CD4-positive, alpha-beta memory T cell (primary cell): ENCODE results near the gene ALK. TPM values are rescaled to one million over a fixed set of nuclear protein-coding genes. Genes with fewer than 3 reads are reported as not detected.

ENCODE experiments used
- CTCF ChIA-PET: fragments of 350-600 bp; sonication (Branson Sonifier 250); formaldehyde crosslinking; loops from one replicate; lab custom pipeline; 2021; ENCODE audit warnings: inconsistent platforms; ENCODE audit not compliant: partially characterized antibody; lab: Charles Lee
- POLR2A ChIA-PET: fragments of 350-600 bp; sonication (Branson Sonifier 250); formaldehyde crosslinking; loops from one replicate; lab custom pipeline; 2021; ENCODE audit not compliant: partially characterized antibody; lab: Charles Lee
- DNase-seq, 5 donors: peaks; one replicate each; pipeline versions ENCODE4 v3.0.0 to v3.0.0-alpha.2; 2020 to 2022; ENCODE audit warnings: mixed read lengths in 1 of 5
- H3K27ac ChIP-seq: one replicate; pipeline ENCODE4 v1.7.0; 2013; ENCODE audit warnings: low read depth, low read length
- H3K27me3 ChIP-seq: 2 replicates; pipeline ENCODE4 v1.7.0; 2013; ENCODE audit warnings: mild to moderate bottlenecking, low read length, moderate library complexity; ENCODE audit not compliant: insufficient read depth
- H3K36me3 ChIP-seq: 2 replicates; pipeline ENCODE4 v1.7.0; 2013; ENCODE audit warnings: mild to moderate bottlenecking, low read length, moderate library complexity; ENCODE audit not compliant: insufficient read depth
- H3K4me1 ChIP-seq: 2 replicates; pipeline ENCODE4 v1.7.0; 2013; ENCODE audit warnings: mild to moderate bottlenecking, low read length, moderate library complexity; ENCODE audit not compliant: insufficient read depth
- H3K4me3 ChIP-seq, 2 donors: one replicate each; pipeline ENCODE4 v1.7.0; 2013; ENCODE audit warnings: low read length in 2 of 2, mild to moderate bottlenecking in 1 of 2
- H3K9me3 ChIP-seq, 2 donors: one replicate each; pipeline ENCODE4 v1.7.0; 2013; ENCODE audit warnings: low read length in 2 of 2, control low read depth in 1 of 2; ENCODE audit not compliant: control insufficient read depth in 1 of 2
- H3K27ac Mint-ChIP-seq, 7 donors: one replicate each; pipeline ENCODE4 v1.8.0; 2020 to 2021; ENCODE audit warnings: mixed read lengths in 7 of 7, mild to moderate bottlenecking in 6 of 7, inconsistent platforms in 3 of 7, moderate library complexity in 3 of 7
- H3K27me3 Mint-ChIP-seq, 2 donors: one replicate each; pipeline ENCODE4 v1.8.0; 2020 to 2021; ENCODE audit warnings: mixed read lengths in 2 of 2
- H3K36me3 Mint-ChIP-seq, 2 donors: one replicate each; pipeline ENCODE4 v1.8.0; 2020 to 2021; ENCODE audit warnings: mixed read lengths in 2 of 2, inconsistent platforms in 1 of 2, mild to moderate bottlenecking in 1 of 2
- H3K4me1 Mint-ChIP-seq, 4 donors: one replicate each; pipeline ENCODE4 v1.8.0; 2020 to 2021; ENCODE audit warnings: mixed read lengths in 4 of 4, mild to moderate bottlenecking in 1 of 4
- H3K4me3 Mint-ChIP-seq, 8 donors: one replicate each; pipeline ENCODE4 v1.8.0; 2020 to 2021; ENCODE audit warnings: mixed read lengths in 8 of 8, mild to moderate bottlenecking in 7 of 8, moderate library complexity in 6 of 8, inconsistent platforms in 3 of 8
- H3K9me3 Mint-ChIP-seq, 8 donors: one replicate each; pipeline ENCODE4 v1.8.0; 2020 to 2021; ENCODE audit warnings: mixed read lengths in 8 of 8, mild to moderate bottlenecking in 5 of 8, inconsistent platforms in 3 of 8, moderate library complexity in 1 of 8
- intact Hi-C: fragments of 100-400 bp; cut with micrococcal nuclease; formaldehyde crosslinking; loops from one replicate; pipeline ENCODE4 v1.15.1; 2023
- polyA plus RNA-seq, 2 donors: library from polyadenylated mRNA; unstranded; fragments of 300-500 nt; fragmentation: Illumina TruSeq; gene quantifications; one replicate each; pipeline ENCODE4 v1.2.3, GENCODE V29; 2021
- total RNA-seq, 2 experiments: library from RNA; stranded (reverse); gene quantifications; one replicate each; pipeline ENCODE4 v1.2.3, GENCODE V29; 2021

ALK gene
- total and polyA plus RNA-seq, 4 experiments from 2014 or later: 0.07 TPM; not detected in 3

DNA sequence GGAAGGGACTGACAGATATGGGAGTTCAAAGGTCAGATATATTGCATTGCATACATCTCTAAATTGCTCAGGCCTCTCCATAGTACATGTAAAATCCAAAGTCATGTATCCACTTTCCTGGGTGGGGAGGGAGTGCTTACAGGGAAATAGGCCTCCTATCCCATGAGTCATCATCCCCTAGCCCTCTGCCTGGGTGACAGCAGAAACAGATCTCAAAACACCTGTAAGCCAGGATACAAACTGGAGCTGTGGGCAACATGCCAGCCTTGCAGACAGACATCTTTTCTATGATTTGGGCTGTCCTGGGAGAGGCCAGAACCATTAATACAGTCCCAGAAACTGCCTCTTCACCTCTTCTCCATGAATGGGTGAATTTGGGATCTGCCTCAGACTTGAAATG lies 4.8 kb downstream of the ALK start:
- Mint-ChIP-seq H3K27me3 (peaks cover 34 to 40% of the 10 kb centered on the region in 2 donors), H3K9me3 (peaks cover 3 to 10% (median 7%) of the 10 kb centered on the region in 8 donors), H3K36me3 (no peaks in the 10 kb centered on the region), H3K4me3 (no peak overlapping the region), H3K27ac (no peak overlapping the region), H3K4me1 (peaks cover 0 to 14% (median 10%) of the 10 kb centered on the region in 4 donors)
- POLR2A ChIA-PET: no interaction called here
- intact Hi-C loops: no loop called here
- Histone ChIP-seq H3K4me1 (peaks cover 15% of the 10 kb centered on the region), H3K9me3 (no peaks in the 10 kb centered on the region), H3K4me3 (no peak overlapping the region), H3K27me3 (peaks cover 13% of the 10 kb centered on the region), H3K36me3 (no peaks in the 10 kb centered on the region), H3K27ac (no peak overlapping the region)
- CTCF ChIA-PET: interaction anchor here (1.1 kb wide), 1 partner anchor 15 kb away, joined by 4 read pairs; no protein-coding TSS in a partner anchor
- no peak for DNase-seq

DNA sequence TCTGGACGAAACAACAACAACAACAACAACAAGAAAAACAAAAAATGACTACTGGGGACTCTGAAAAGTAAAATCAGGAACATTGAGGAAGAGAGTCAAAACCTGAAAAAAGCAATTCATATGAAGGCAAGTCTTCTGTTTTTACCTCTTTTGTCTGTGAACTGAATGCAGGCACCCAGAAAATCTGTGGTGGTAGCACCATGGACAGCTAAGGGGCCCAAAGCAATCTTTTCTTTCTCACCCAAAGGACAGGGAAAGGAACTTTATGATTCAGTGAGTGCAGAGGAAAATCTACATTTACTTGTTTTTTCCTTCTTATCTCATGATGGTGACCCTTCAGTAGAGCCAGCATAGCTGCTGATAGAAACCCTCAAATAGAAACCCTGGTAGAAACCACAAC lies 10.4 kb downstream of the ALK start:
- Histone ChIP-seq H3K27ac (no peak overlapping the region), H3K9me3 (no peaks in the 10 kb centered on the region), H3K36me3 (no peaks in the 10 kb centered on the region), H3K4me3 (no peak overlapping the region), H3K27me3 (no peaks in the 10 kb centered on the region), H3K4me1 (no peaks in the 10 kb centered on the region)
- Mint-ChIP-seq H3K36me3 (no peaks in the 10 kb centered on the region), H3K4me3 (no peak overlapping the region), H3K4me1 (no peaks in the 10 kb centered on the region), H3K27me3 (peaks cover 13 to 21% of the 10 kb centered on the region in 2 donors), H3K27ac (no peak overlapping the region), H3K9me3 (peaks cover 0 to 13% (median 3%) of the 10 kb centered on the region in 8 donors)
- DNase-seq: no peak
- ChIA-PET POLR2A (no interaction called here), CTCF (no interaction called here)
- intact Hi-C loops: no loop called here

- Histone ChIP-seq H3K4me1 (no peaks in the 10 kb centered on the region), H3K36me3 (no peaks in the 10 kb centered on the region), H3K9me3 (no peaks in the 10 kb centered on the region), H3K4me3 (no peak overlapping the region), H3K27me3 (no peaks in the 10 kb centered on the region), H3K27ac (no peak overlapping the region)
- Mint-ChIP-seq H3K4me3 (no peak overlapping the region), H3K27ac (no peak overlapping the region), H3K4me1 (no peaks in the 10 kb centered on the region), H3K27me3 (peaks cover 11 to 16% of the 10 kb centered on the region in 2 donors), H3K36me3 (no peaks in the 10 kb centered on the region), H3K9me3 (peaks cover 0 to 13% (median 3%) of the 10 kb centered on the region in 8 donors)
- POLR2A ChIA-PET: no interaction called here
- CTCF ChIA-PET: no interaction called here
- no peak for DNase-seq
- intact Hi-C loops: no loop called here
These were observed 10.9 kb downstream of the ALK start for GRCh38 chr2:29910465-29910864.

DNA sequence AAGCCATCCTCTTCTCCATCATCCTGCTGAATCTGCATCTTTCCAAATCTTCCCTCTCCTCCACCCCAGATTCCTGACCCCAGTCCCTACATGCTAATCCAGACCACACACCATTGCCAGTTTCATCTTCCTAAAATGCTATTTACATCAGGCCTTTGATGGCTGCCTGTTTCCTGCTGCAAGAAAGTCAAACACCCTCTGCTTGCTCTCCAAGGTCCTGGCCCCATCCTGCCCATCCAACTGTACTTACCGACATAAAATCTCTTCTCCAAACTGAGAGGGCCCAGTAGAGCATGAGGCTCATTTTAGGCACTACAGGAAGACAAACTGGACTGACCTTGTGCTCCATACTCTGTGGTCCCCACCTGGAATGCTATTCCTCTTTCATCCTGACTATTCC lies 19.0 kb downstream of the ALK start:
- DNase-seq: no peak
- peaks cover 20 to 29% of the 10 kb centered on the region in 2 donors for H3K27me3 Mint-ChIP-seq
- POLR2A ChIA-PET: no interaction called here

GRCh38 chr2:29900971-29901633 lies 20.3 kb downstream of the ALK start:
- Mint-ChIP-seq H3K4me3 (no peak overlapping the region), H3K27me3 (peaks cover 22 to 31% of the 10 kb centered on the region in 2 donors), H3K36me3 (no peaks in the 10 kb centered on the region), H3K9me3 (peaks cover 0 to 3% (median 0%) of the 10 kb centered on the region in 8 donors), H3K4me1 (no peaks in the 10 kb centered on the region), H3K27ac (no peak overlapping the region)
- Histone ChIP-seq H3K9me3 (no peaks in the 10 kb centered on the region), H3K27ac (no peak overlapping the region), H3K27me3 (no peaks in the 10 kb centered on the region), H3K36me3 (no peaks in the 10 kb centered on the region), H3K4me3 (no peak overlapping the region), H3K4me1 (no peaks in the 10 kb centered on the region)
- no peak for DNase-seq
- intact Hi-C loops: no loop called here
- ChIA-PET POLR2A (no interaction called here), CTCF (no interaction called here)

More for the DNA sequence above, 19.0 kb downstream of the ALK start:
- H3K36me3 Mint-ChIP-seq: no peaks in the 10 kb centered on the region
- Histone ChIP-seq H3K27ac (no peak overlapping the region), H3K4me1 (no peaks in the 10 kb centered on the region), H3K9me3 (no peaks in the 10 kb centered on the region), H3K27me3 (no peaks in the 10 kb centered on the region), H3K36me3 (no peaks in the 10 kb centered on the region), H3K4me3 (no peak overlapping the region)
- CTCF ChIA-PET: interaction anchor here (1.1 kb wide), 1 partner anchor 21 kb away, joined by 3 read pairs; no protein-coding TSS in a partner anchor
- intact Hi-C loops: no loop called here
- H3K4me3 Mint-ChIP-seq: no peak overlapping the region
- H3K27ac Mint-ChIP-seq: peak overlapping the region in 1 of 7 donors; percentile 5
- peaks cover 0 to 3% (median 0%) of the 10 kb centered on the region in 8 donors for H3K9me3 Mint-ChIP-seq
- no peaks in the 10 kb centered on the region for H3K4me1 Mint-ChIP-seq

DNA sequence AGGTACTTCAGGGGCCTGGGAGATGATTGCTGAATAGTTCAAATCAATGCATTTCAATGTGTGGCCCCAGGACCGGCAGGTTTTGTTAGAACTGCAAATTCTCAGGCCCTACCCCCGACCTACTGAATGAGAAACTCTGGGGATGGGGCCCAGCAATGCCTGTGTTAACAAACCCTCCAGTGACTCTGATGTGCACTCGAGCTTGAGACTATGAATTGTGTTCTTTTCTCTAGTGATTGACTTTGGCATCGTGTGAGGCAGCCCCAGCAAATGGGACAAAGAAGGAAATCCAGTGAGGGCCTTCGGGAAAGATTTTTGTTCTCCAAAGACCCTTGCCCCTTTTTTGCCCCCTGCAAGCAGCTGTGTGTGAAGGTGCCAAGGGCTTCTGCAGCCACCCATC lies 22.4 kb downstream of the ALK start:
- intact Hi-C loops: no loop called here
- H3K4me1 ChIP-seq: no peaks in the 10 kb centered on the region
- Mint-ChIP-seq H3K9me3 (peaks cover 0 to 3% (median 0%) of the 10 kb centered on the region in 8 donors), H3K27me3 (peaks cover 31 to 32% of the 10 kb centered on the region in 2 donors), H3K4me1 (no peaks in the 10 kb centered on the region), H3K4me3 (no peak overlapping the region), H3K27ac (no peak overlapping the region), H3K36me3 (no peaks in the 10 kb centered on the region)
- H3K4me3 ChIP-seq: no peak overlapping the region
- CTCF ChIA-PET: no interaction called here
- no peak for DNase-seq
- no peaks in the 10 kb centered on the region for H3K9me3 ChIP-seq
- H3K36me3 ChIP-seq: no peaks in the 10 kb centered on the region
- POLR2A ChIA-PET: no interaction called here
- H3K27ac ChIP-seq: no peak overlapping the region
- H3K27me3 ChIP-seq: no peaks in the 10 kb centered on the region

- CTCF ChIA-PET: no interaction called here
- H3K4me3 Mint-ChIP-seq: no peak overlapping the region
- no peak for DNase-seq
- H3K27ac Mint-ChIP-seq: no peak overlapping the region
- Histone ChIP-seq H3K4me1 (no peaks in the 10 kb centered on the region), H3K27ac (no peak overlapping the region), H3K27me3 (no peaks in the 10 kb centered on the region), H3K36me3 (no peaks in the 10 kb centered on the region), H3K4me3 (no peak overlapping the region), H3K9me3 (no peaks in the 10 kb centered on the region)
- no peaks in the 10 kb centered on the region for H3K4me1 Mint-ChIP-seq
- H3K9me3 Mint-ChIP-seq: peaks cover 0 to 3% (median 0%) of the 10 kb centered on the region in 8 donors
- intact Hi-C loops: no loop called here
- H3K36me3 Mint-ChIP-seq: no peaks in the 10 kb centered on the region
- H3K27me3 Mint-ChIP-seq: peaks cover 20 to 29% of the 10 kb centered on the region in 2 donors
- POLR2A ChIA-PET: no interaction called here
These were observed 26.4 kb downstream of the ALK start for GRCh38 chr2:29894822-29895614.
